Chondrocyte (in vitro differentiated cells): ENCODE data around the gene CAV3. TPM values are rescaled to one million over a fixed set of nuclear protein-coding genes. Genes with fewer than 3 reads are reported as not detected.
A peak's percentile ranks its signal among the peaks of the same experiment; 100 is the strongest.

Source experiments
- DNase-seq: peaks from one replicate; pipeline ENCODE4 v3.0.0; 2021; ENCODE audit warnings: mixed read lengths, low spot score
- H3K27ac Mint-ChIP-seq: one replicate; pipeline ENCODE4 v1.8.0; 2021; ENCODE audit warnings: mild to moderate bottlenecking, moderate library complexity, mixed read lengths; ENCODE audit not compliant: unreplicated experiment
- H3K27me3 Mint-ChIP-seq: 2 replicates; pipeline ENCODE4 v1.8.0; 2021; ENCODE audit warnings: low read depth, mixed read lengths
- H3K36me3 Mint-ChIP-seq: 2 replicates; pipeline ENCODE4 v1.8.0; 2021; ENCODE audit warnings: low read depth, mixed read lengths
- H3K4me1 Mint-ChIP-seq: 2 replicates; pipeline ENCODE4 v1.8.0; 2021; ENCODE audit warnings: low read depth, mild to moderate bottlenecking, mixed read lengths
- H3K4me3 Mint-ChIP-seq: one replicate; pipeline ENCODE4 v1.8.0; 2021; ENCODE audit warnings: mild to moderate bottlenecking, moderate library complexity, mixed read lengths; ENCODE audit not compliant: unreplicated experiment
- H3K9me3 Mint-ChIP-seq: 2 replicates; pipeline ENCODE4 v1.8.0; 2021; ENCODE audit warnings: low read depth, mixed read lengths
- total RNA-seq: library from RNA; stranded (reverse); gene quantifications from 3 replicates; pipeline ENCODE4 v1.2.1, GENCODE V29; 2021
- TF ChIP-seq, protein P1 (sequence below): fragments of 200-600 bp; sonication (generic); IDR thresholded peaks from 2 replicates; pipeline ENCODE4 v1.5.0; 2021; ENCODE audit warnings: antibody characterized with exemption, mild to moderate bottlenecking, moderate library complexity

The CAV3 gene
- total RNA-seq, 1 donor from 2014 or later, result not detected

GRCh38 chr3:8752832-8753231 is 19.2 kb downstream of the CAV3 start:
- Mint-ChIP-seq H3K9me3 (no peaks in the 10 kb centered on the region), H3K4me3 (no peak overlapping the region), H3K27me3 (no peaks in the 10 kb centered on the region), H3K27ac (no peak overlapping the region), H3K36me3 (peaks cover 23% of the 10 kb centered on the region), H3K4me1 (peaks cover 6% of the 10 kb centered on the region)
- TF ChIP-seq, protein P1, sequence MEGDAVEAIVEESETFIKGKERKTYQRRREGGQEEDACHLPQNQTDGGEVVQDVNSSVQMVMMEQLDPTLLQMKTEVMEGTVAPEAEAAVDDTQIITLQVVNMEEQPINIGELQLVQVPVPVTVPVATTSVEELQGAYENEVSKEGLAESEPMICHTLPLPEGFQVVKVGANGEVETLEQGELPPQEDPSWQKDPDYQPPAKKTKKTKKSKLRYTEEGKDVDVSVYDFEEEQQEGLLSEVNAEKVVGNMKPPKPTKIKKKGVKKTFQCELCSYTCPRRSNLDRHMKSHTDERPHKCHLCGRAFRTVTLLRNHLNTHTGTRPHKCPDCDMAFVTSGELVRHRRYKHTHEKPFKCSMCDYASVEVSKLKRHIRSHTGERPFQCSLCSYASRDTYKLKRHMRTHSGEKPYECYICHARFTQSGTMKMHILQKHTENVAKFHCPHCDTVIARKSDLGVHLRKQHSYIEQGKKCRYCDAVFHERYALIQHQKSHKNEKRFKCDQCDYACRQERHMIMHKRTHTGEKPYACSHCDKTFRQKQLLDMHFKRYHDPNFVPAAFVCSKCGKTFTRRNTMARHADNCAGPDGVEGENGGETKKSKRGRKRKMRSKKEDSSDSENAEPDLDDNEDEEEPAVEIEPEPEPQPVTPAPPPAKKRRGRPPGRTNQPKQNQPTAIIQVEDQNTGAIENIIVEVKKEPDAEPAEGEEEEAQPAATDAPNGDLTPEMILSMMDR, result no peak
- DNase-seq, result no peak

DNA sequence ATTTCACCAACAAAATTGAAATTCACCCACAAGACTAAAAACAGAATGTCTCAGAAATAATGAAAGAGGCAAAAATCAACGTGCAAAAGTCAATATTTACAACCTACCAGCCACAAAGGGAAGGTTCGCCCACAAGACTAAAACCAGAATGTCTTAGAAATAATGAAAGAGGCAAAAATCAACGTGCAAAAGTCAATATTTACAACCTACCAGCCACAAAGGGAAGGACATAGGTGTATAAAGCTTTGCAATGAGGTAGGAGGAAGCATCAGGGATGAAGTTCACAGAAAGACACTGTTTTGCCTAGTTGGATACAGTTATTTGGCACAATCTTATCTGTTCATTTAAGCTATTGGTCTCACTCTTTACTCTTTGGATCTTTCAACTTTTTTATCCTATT is 21.5 kb downstream of the CAV3 start:
- Mint-ChIP-seq H3K4me3 (no peak overlapping the region), H3K27me3 (no peaks in the 10 kb centered on the region)

GRCh38 chr3:8755564-8756237 is 22.1 kb downstream of the CAV3 start:
- Mint-ChIP-seq H3K27me3 (no peaks in the 10 kb centered on the region), H3K36me3 (peaks cover 20% of the 10 kb centered on the region), H3K27ac (no peak overlapping the region), H3K4me1 (peaks cover 22% of the 10 kb centered on the region), H3K9me3 (no peaks in the 10 kb centered on the region), H3K4me3 (no peak overlapping the region)
- TF ChIP-seq, protein P1, result peak; percentile 70
- no peak for DNase-seq

More for the DNA sequence above, 21.5 kb downstream of the CAV3 start:
- Mint-ChIP-seq H3K9me3 (no peaks in the 10 kb centered on the region), H3K4me1 (peaks cover 22% of the 10 kb centered on the region), H3K27ac (no peak overlapping the region), H3K36me3 (peaks cover 21% of the 10 kb centered on the region)
- TF ChIP-seq, protein P1, result no peak
- DNase-seq, result no peak

DNA sequence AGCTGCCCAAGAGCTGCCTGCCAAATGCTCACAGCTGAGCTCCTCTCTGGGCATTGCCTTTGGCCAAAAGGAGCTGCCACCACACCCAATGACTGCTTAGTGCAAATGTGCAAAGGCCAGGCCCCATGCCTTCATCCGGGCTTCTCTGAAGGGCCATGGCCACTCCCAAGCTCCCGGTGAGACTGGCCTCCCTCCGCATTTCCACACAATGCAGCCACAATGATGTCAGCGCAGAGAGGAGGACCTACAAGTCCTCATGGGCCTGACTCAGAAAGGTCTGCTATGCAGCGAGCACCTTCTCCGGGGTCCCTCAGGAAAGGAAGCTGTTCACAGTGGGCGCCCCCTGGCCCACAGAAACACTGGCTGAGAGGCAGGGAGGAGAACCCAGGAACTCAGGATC is 23.1 kb downstream of the CAV3 start:
- Mint-ChIP-seq H3K27ac (no peak overlapping the region), H3K4me3 (no peak overlapping the region), H3K4me1 (peaks cover 28% of the 10 kb centered on the region), H3K36me3 (peaks cover 18% of the 10 kb centered on the region), H3K9me3 (no peaks in the 10 kb centered on the region), H3K27me3 (no peaks in the 10 kb centered on the region)
- no peak for DNase-seq
- TF ChIP-seq, protein P1, result no peak

GRCh38 chr3:8757551-8758518 is 24.2 kb downstream of the CAV3 start:
- peaks cover 10% of the 10 kb centered on the region for H3K36me3 Mint-ChIP-seq
- H3K27ac Mint-ChIP-seq, result peak overlapping the region; percentile 33
- DNase-seq, result no peak
- TF ChIP-seq, protein P1, result peak; percentile 11
- H3K9me3 Mint-ChIP-seq, result no peaks in the 10 kb centered on the region
- H3K4me1 Mint-ChIP-seq, result peaks cover 37% of the 10 kb centered on the region
- no peak overlapping the region for H3K4me3 Mint-ChIP-seq
- H3K27me3 Mint-ChIP-seq, result no peaks in the 10 kb centered on the region
